Neural crest cell (in vitro differentiated cells): ENCODE measurements around the gene BCL3. TPM values are rescaled to one million over a fixed set of nuclear protein-coding genes. Genes with fewer than 3 reads are reported as not detected.

Source experiments
- DNase-seq: peaks from one replicate; pipeline ENCODE4 v3.0.0; 2021; ENCODE audit warnings: low read depth, mixed read lengths, low spot score
- H3K27ac Mint-ChIP-seq: one replicate; pipeline ENCODE4 v1.8.0; 2021; ENCODE audit warnings: mild to moderate bottlenecking, mixed read lengths; ENCODE audit not compliant: unreplicated experiment
- H3K27me3 Mint-ChIP-seq: 2 replicates; pipeline ENCODE4 v1.8.0; 2021; ENCODE audit warnings: low read depth, mild to moderate bottlenecking, mixed read lengths
- H3K36me3 Mint-ChIP-seq: 2 replicates; pipeline ENCODE4 v1.8.0; 2021; ENCODE audit warnings: low read depth, mild to moderate bottlenecking, mixed read lengths
- H3K4me1 Mint-ChIP-seq: 2 replicates; pipeline ENCODE4 v1.8.0; 2021; ENCODE audit warnings: mixed read lengths
- H3K4me3 Mint-ChIP-seq: one replicate; pipeline ENCODE4 v1.8.0; 2021; ENCODE audit warnings: mild to moderate bottlenecking, mixed read lengths
- H3K9me3 Mint-ChIP-seq: 2 replicates; pipeline ENCODE4 v1.8.0; 2021; ENCODE audit warnings: mixed read lengths
- CTCF ChIP-seq: fragments of 200-600 bp; sonication (generic); conservative IDR thresholded peaks from 2 replicates; pipeline ENCODE4 v1.5.0; 2021; ENCODE audit warnings: antibody characterized with exemption, mild to moderate bottlenecking
- total RNA-seq: library from RNA; stranded (reverse); gene quantifications from 2 replicates; pipeline ENCODE4 v1.2.1, GENCODE V29; 2021

Gene BCL3
- total RNA-seq, 1 donor from 2014 or later: 2.2 TPM

- no peak for DNase-seq
- no peak for TF ChIP-seq CTCF
- Mint-ChIP-seq H3K27me3 (peaks cover 51% of the 10 kb centered on the region), H3K4me3 (no peak overlapping the region), H3K36me3 (no peaks in the 10 kb centered on the region), H3K27ac (no peak overlapping the region), H3K4me1 (no peaks in the 10 kb centered on the region), H3K9me3 (no peaks in the 10 kb centered on the region)
These were observed 6.6 kb upstream of the BCL3 start for GRCh38 chr19:44741841-44742329.

- no peak for DNase-seq
- no peak overlapping the region for H3K4me3 Mint-ChIP-seq
- H3K36me3 Mint-ChIP-seq: no peaks in the 10 kb centered on the region
- no peak for TF ChIP-seq CTCF
- H3K4me1 Mint-ChIP-seq: no peaks in the 10 kb centered on the region
- no peaks in the 10 kb centered on the region for H3K9me3 Mint-ChIP-seq
- peaks cover 52% of the 10 kb centered on the region for H3K27me3 Mint-ChIP-seq
- no peak overlapping the region for H3K27ac Mint-ChIP-seq
These were observed 6.0 kb upstream of the BCL3 start for GRCh38 chr19:44742330-44743061.

GRCh38 chr19:44744871-44745332, 3.6 kb upstream of the BCL3 start:
- Mint-ChIP-seq H3K4me3 (peak overlapping the region; percentile 59), H3K27me3 (peaks cover 50% of the 10 kb centered on the region), H3K36me3 (no peaks in the 10 kb centered on the region), H3K9me3 (no peaks in the 10 kb centered on the region), H3K4me1 (peaks cover 6% of the 10 kb centered on the region), H3K27ac (no peak overlapping the region)
- DNase-seq: no peak
- no peak for TF ChIP-seq CTCF

GRCh38 chr19:44745341-44745831, 3.1 kb upstream of the BCL3 start:
- Mint-ChIP-seq H3K9me3 (no peaks in the 10 kb centered on the region), H3K27ac (no peak overlapping the region), H3K36me3 (no peaks in the 10 kb centered on the region), H3K4me1 (peaks cover 6% of the 10 kb centered on the region), H3K4me3 (no peak overlapping the region), H3K27me3 (peaks cover 54% of the 10 kb centered on the region)
- DNase-seq: no peak
- no peak for TF ChIP-seq CTCF

GRCh38 chr19:44745887-44746600, 2.5 kb upstream of the BCL3 start:
- Mint-ChIP-seq H3K9me3 (no peaks in the 10 kb centered on the region), H3K27ac (no peak overlapping the region), H3K36me3 (no peaks in the 10 kb centered on the region), H3K4me3 (peak overlapping the region; percentile 67), H3K4me1 (peaks cover 6% of the 10 kb centered on the region), H3K27me3 (peaks cover 60% of the 10 kb centered on the region)
- TF ChIP-seq CTCF: no peak
- DNase-seq: no peak
